Uterus (tissue), 2 donors: ENCODE data around the gene AUTS2.

Source experiments
- POLR2A ChIP-seq, 2 donors: fragments of 450-650 bp; IDR thresholded peaks; one replicate each; pipeline ENCODE4 v1.6.1; 2016; ENCODE audit warnings: antibody characterized with exemption in 2 of 2, mild to moderate bottlenecking in 1 of 2, moderate library complexity in 1 of 2
- TF ChIP-seq, protein P1 (sequence below), 4 experiments: fragments of 200-600 bp in 2 of 4; fragments of 450-650 bp in 2 of 4; sonication (generic) in 2 of 4; IDR thresholded peaks; one replicate each; pipeline ENCODE4 v1.5.1; 2016 to 2019; ENCODE audit warnings: antibody characterized with exemption in 4 of 4, mild to moderate bottlenecking in 2 of 4, moderate library complexity in 1 of 4

DNA sequence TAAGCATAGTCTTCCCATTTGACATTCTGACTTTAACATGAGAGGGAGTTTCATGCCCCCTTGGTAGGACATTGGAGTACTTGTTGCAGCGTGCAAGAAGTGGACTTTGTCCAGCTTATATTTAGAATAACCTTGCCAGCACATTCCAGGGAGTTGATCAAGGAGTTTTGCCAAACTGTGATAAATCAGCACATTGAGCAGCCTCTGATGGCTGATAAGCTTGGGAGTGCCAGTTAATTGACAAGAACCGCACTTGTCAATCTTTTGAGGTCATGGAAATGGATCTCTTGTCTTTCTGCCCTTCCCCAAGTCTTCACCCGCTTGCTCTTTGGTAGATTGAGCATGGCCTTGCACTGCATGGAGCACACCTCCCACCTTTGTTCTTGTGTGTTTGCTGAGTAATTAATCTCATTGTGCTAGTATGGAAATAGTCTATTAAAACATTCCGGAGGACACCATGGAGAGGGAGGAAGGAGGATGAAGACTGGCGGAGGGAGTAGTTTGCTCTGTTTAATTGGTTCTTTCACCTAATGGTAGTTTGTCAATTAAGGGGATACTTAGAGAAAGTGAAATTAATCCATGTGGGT, 865.2 kb downstream of the AUTS2 start:
- no peak for TF ChIP-seq POLR2A (IDR thresholded peaks at IDR 0.05)
- TF ChIP-seq, protein P1, sequence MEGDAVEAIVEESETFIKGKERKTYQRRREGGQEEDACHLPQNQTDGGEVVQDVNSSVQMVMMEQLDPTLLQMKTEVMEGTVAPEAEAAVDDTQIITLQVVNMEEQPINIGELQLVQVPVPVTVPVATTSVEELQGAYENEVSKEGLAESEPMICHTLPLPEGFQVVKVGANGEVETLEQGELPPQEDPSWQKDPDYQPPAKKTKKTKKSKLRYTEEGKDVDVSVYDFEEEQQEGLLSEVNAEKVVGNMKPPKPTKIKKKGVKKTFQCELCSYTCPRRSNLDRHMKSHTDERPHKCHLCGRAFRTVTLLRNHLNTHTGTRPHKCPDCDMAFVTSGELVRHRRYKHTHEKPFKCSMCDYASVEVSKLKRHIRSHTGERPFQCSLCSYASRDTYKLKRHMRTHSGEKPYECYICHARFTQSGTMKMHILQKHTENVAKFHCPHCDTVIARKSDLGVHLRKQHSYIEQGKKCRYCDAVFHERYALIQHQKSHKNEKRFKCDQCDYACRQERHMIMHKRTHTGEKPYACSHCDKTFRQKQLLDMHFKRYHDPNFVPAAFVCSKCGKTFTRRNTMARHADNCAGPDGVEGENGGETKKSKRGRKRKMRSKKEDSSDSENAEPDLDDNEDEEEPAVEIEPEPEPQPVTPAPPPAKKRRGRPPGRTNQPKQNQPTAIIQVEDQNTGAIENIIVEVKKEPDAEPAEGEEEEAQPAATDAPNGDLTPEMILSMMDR (IDR thresholded peaks at IDR 0.05) = no peak
